ENCODE results near the gene ZNF526.
A peak's percentile ranks its signal among the peaks of the same experiment; 100 is the strongest.

DNA sequence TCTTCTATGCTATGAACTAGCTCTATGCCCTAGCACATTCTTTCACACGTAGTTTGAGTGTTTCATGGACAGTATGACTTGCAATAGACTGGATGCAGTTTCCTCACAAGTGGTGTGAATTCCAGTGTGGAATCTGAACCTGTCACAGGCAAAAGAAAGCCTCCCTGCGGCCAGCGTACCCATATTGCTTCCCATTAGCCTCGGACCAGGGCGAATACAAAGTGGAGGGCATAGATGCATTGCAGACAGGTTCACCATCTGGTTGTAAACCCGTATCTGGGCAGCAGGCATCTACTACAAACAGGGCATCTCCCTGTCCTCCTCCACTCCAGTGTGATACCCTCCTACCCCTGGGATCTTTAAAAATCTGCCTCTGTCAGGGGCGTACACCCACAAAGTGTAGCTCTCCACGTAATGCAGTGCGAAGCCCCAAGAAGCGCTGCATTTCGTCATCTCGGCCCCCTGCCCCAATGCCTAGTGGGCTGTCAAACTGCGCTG lies 47.6 kb downstream of the ZNF526 start:
- TF ChIP-seq CTCF (IDR thresholded peaks at IDR 0.05) = peak in 1 of 6 experiments; percentile 14
- TF ChIP-seq POLR2A (IDR thresholded peaks at IDR 0.05) = peak in 1 of 2 donors; percentile 38

Measured in adrenal gland (tissue), 5 donors.